HEK293T (cell line): ENCODE data around the gene DKK3.

Experiments used
- ARNT ChIP-seq: fragments of 450-650 bp; IDR thresholded peaks from 2 replicates; pipeline ENCODE4 v1.6.1; 2017; ENCODE audit warnings: mild to moderate bottlenecking
- CTBP1 ChIP-seq: fragments of 450-650 bp; IDR thresholded peaks from 2 replicates; pipeline ENCODE4 v1.6.1; 2016; ENCODE audit warnings: borderline replicate concordance
- ELF4 ChIP-seq: fragments of 450-650 bp; IDR thresholded peaks from 2 replicates; pipeline ENCODE4 v1.6.1; 2017; ENCODE audit warnings: antibody characterized with exemption
- FOXA1 ChIP-seq: fragments of 450-650 bp; IDR thresholded peaks from 2 replicates; pipeline ENCODE4 v1.6.1; 2016; ENCODE audit warnings: mild to moderate bottlenecking
- FOXK2 ChIP-seq: fragments of 450-650 bp; IDR thresholded peaks from 2 replicates; pipeline ENCODE4 v1.6.1; 2016; ENCODE audit warnings: mild to moderate bottlenecking
- HDGF ChIP-seq: fragments of 450-650 bp; IDR thresholded peaks from 2 replicates; pipeline ENCODE4 v1.6.1; 2017; ENCODE audit warnings: antibody characterized with exemption, borderline replicate concordance
- NFRKB ChIP-seq: fragments of 450-650 bp; IDR thresholded peaks from 2 replicates; pipeline ENCODE4 v1.6.1; 2016; ENCODE audit warnings: mild to moderate bottlenecking, moderate library complexity
- SP1 ChIP-seq: fragments of 450-650 bp; IDR thresholded peaks from 2 replicates; pipeline ENCODE4 v1.6.1; 2017
- SUZ12 ChIP-seq: fragments of 450-650 bp; IDR thresholded peaks from 2 replicates; pipeline ENCODE4 v1.6.1; 2016; ENCODE audit warnings: mild to moderate bottlenecking
- TARDBP ChIP-seq: fragments of 450-650 bp; IDR thresholded peaks from 2 replicates; pipeline ENCODE4 v1.6.1; 2016
- ZNF384 ChIP-seq: fragments of 450-650 bp; IDR thresholded peaks from 2 replicates; pipeline ENCODE4 v1.6.1; 2016

- TF ChIP-seq ARNT (no peak), FOXA1 (no peak), NFRKB (no peak), ZNF384 (no peak), SUZ12 (no peak), SP1 (no peak), ELF4 (no peak), TARDBP (no peak), CTBP1 (no peak), FOXK2 (no peak), HDGF (no peak)
Observed at GRCh38 chr11:11961399-11962028, 46.9 kb downstream of the DKK3 start.
